ENCODE results near the gene OR2T12. TPM values are rescaled to one million over a fixed set of nuclear protein-coding genes. Genes with fewer than 3 reads are reported as not detected.

The OR2T12 gene
- total RNA-seq, 2 donors from 2014 or later = not detected

GRCh38 chr1:248243204-248243603 is 60.0 kb downstream of the OR2T12 start:
- TF ChIP-seq CTCF (IDR thresholded peaks at IDR 0.05) = no peak
- Histone ChIP-seq H3K9ac (ENCODE audit: low read depth in 2 of 2, low read length in 2 of 2) (no peak overlapping the region), H3K27ac (no peak overlapping the region), H3K4me1 (no peaks in the 10 kb centered on the region), H3K4me3 (no peak overlapping the region), H3K36me3 (no peaks in the 10 kb centered on the region), H3K9me3 (no peaks in the 10 kb centered on the region), H3K27me3 (no peaks in the 10 kb centered on the region)
- DNase-seq = no peak
- intact Hi-C loops (cut with DNase I) = no loop called here

Other genes starting within 250 kb of the OR2T12 start
- not detected for gene OR2L13, start 208.2 kb downstream of the OR2T12 start, total RNA-seq
- gene OR2M5, start 158.3 kb downstream of the OR2T12 start, total RNA-seq = not detected
- gene OR2M2, start 128.6 kb downstream of the OR2T12 start, total RNA-seq = not detected
- gene OR2M3, start 106.2 kb downstream of the OR2T12 start, total RNA-seq = not detected
- gene OR2M4, start 72.0 kb downstream of the OR2T12 start, total RNA-seq = not detected
- gene OR2T33, start 25.4 kb downstream of the OR2T12 start, total RNA-seq = not detected
- not detected for gene OR2M7, start 21.1 kb upstream of the OR2T12 start, total RNA-seq
- not detected for gene OR14C36, start 45.4 kb upstream of the OR2T12 start, total RNA-seq
- not detected for gene OR2T4, start 58.2 kb upstream of the OR2T12 start, total RNA-seq
- gene OR2T6, start 72.3 kb upstream of the OR2T12 start, total RNA-seq = not detected
- not detected for gene OR2T1, start 99.6 kb upstream of the OR2T12 start, total RNA-seq
- gene OR2T2, start 142.2 kb upstream of the OR2T12 start, total RNA-seq = not detected
- gene OR2T3, start 169.9 kb upstream of the OR2T12 start, total RNA-seq = not detected
- gene OR2T5, start 185.2 kb upstream of the OR2T12 start, total RNA-seq = not detected
- gene OR2G6, start 204.6 kb upstream of the OR2T12 start, total RNA-seq = not detected

Data from colonic mucosa (tissue), 4 donors.